IgD-negative memory B cell (primary cell): Measurements from ENCODE around the gene SH3BGRL2. TPM values are rescaled to one million over a fixed set of nuclear protein-coding genes. Genes with fewer than 3 reads are reported as not detected.
A peak's percentile ranks its signal among the peaks of the same experiment; 100 is the strongest.

Experiments
- H3K27ac Mint-ChIP-seq, 3 donors: one replicate each; pipeline ENCODE4 v1.8.0; 2020 to 2022; ENCODE audit warnings: mild to moderate bottlenecking in 3 of 3, mixed read lengths in 3 of 3, moderate library complexity in 1 of 3
- H3K27me3 Mint-ChIP-seq: one replicate; pipeline ENCODE4 v1.8.0; 2021; ENCODE audit warnings: mixed read lengths
- H3K36me3 Mint-ChIP-seq: one replicate; pipeline ENCODE4 v1.8.0; 2020; ENCODE audit warnings: mild to moderate bottlenecking, mixed read lengths
- H3K4me1 Mint-ChIP-seq, 3 donors: one replicate each; pipeline ENCODE4 v1.8.0; 2020 to 2022; ENCODE audit warnings: mixed read lengths in 3 of 3, mild to moderate bottlenecking in 1 of 3
- H3K4me3 Mint-ChIP-seq, 4 donors: one replicate each; pipeline ENCODE4 v1.8.0; 2020 to 2022; ENCODE audit warnings: mild to moderate bottlenecking in 4 of 4, mixed read lengths in 4 of 4, moderate library complexity in 3 of 4
- H3K9me3 Mint-ChIP-seq, 3 donors: one replicate each; pipeline ENCODE4 v1.8.0; 2020 to 2021; ENCODE audit warnings: mixed read lengths in 3 of 3, mild to moderate bottlenecking in 1 of 3
- polyA plus RNA-seq: library from polyadenylated mRNA; unstranded; fragments of 300-500 nt; fragmentation: Illumina TruSeq; gene quantifications from one replicate; pipeline ENCODE4 v1.2.3, GENCODE V29; 2021

SH3BGRL2 gene
- polyA plus RNA-seq, result 0.46 TPM

DNA sequence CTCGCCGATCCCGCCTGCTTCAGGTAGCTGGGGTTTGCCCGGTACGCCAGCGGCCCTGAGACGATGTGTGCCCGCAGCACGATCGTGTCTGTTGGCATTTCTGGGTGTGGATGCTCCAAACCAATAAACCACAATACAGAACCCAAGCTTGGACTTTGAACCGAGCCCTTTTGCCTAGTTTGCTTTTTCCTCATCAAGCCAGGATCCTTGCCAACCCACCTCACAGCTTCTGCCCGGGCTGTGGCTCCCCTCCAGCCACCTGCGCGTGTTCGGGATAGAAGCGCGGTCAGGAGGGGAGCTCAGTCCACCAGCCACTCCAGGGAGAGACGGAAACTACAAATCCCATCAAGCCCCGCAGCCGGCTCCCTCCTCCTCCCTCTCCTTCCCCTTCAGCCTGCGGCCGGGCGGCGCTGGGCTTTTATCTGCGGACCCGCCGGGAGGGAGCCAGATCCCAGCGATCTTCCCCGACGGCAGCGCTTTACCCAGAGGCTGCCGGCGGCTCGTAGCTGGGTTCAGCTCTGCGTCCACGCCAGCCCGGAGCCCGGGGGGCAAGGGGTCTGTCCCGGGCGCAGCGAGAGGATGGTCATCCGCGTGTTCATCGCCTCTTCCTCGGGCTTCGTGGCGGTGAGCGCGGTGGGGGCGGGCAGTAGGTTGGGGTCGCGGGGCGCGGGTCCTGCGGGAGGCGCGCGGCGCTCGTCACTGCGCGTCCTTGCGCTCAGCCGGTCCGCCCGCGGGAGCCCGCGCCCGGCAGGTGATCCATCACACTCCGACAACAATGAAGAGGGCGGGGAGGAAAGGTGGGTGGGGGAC is at the start of gene SH3BGRL2:
SH3BGRL2 (plus strand) TSS at position 447 of the 810 bp plus-strand sequence; CDS start at position 580, 133 bp downstream.
- Mint-ChIP-seq H3K9me3 (no peaks in the 10 kb centered on the region), H3K27me3 (peaks cover 25% of the 10 kb centered on the region), H3K4me1 (peaks cover 4 to 10% (median 6%) of the 10 kb centered on the region in 3 donors)

GRCh38 chr6:79584332-79584731 is 46.8 kb upstream of the SH3BGRL2 start:
- no peaks in the 10 kb centered on the region for H3K4me1 Mint-ChIP-seq
- no peaks in the 10 kb centered on the region for H3K27me3 Mint-ChIP-seq
- no peak overlapping the region for H3K27ac Mint-ChIP-seq
- no peak overlapping the region for H3K4me3 Mint-ChIP-seq
- H3K36me3 Mint-ChIP-seq, result peaks cover 2% of the 10 kb centered on the region
- peaks cover 8 to 23% (median 8%) of the 10 kb centered on the region in 3 donors for H3K9me3 Mint-ChIP-seq

More for the DNA sequence above, at the start of gene SH3BGRL2:
- Mint-ChIP-seq H3K4me3 (peak within 1 kb of the TSS in 3 of 4 donors; percentile 78 to 89 (median 84)), H3K27ac (no peak within 1 kb of the TSS), H3K36me3 (no peaks in the 10 kb centered on the region)

DNA sequence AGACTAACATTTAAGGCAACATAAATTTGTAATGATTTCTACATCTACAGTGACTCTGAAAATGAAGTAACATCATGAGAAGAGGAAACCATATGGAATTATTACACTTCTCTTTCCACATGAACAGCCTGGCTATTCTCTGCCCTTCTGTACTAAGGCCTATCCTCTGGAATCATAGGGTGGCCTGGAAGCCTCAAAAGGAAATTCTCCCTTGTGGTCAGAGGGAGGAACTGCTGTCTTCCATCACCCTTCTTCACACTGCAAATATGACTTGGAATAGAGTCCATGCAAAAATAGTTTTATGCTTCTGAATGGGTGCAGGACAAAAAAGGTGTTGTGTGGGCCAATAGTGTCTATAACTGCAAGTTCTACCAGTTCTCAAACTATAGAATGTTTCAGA is 44.6 kb upstream of the SH3BGRL2 start:
- Mint-ChIP-seq H3K36me3 (peaks cover 2% of the 10 kb centered on the region), H3K27me3 (no peaks in the 10 kb centered on the region), H3K4me1 (no peaks in the 10 kb centered on the region), H3K9me3 (peaks cover 0 to 10% (median 6%) of the 10 kb centered on the region in 3 donors), H3K4me3 (no peak overlapping the region), H3K27ac (no peak overlapping the region)

- Mint-ChIP-seq H3K4me1 (no peaks in the 10 kb centered on the region), H3K36me3 (no peaks in the 10 kb centered on the region), H3K9me3 (peaks cover 0 to 3% (median 3%) of the 10 kb centered on the region in 3 donors), H3K4me3 (no peak overlapping the region), H3K27me3 (no peaks in the 10 kb centered on the region), H3K27ac (no peak overlapping the region)
Observed at GRCh38 chr6:79589701-79590100, 41.4 kb upstream of the SH3BGRL2 start.

GRCh38 chr6:79597155-79597554 is 34.0 kb upstream of the SH3BGRL2 start:
- H3K27me3 Mint-ChIP-seq, result peaks cover 3% of the 10 kb centered on the region
- no peaks in the 10 kb centered on the region for H3K36me3 Mint-ChIP-seq
- no peak overlapping the region for H3K27ac Mint-ChIP-seq
- H3K9me3 Mint-ChIP-seq, result no peaks in the 10 kb centered on the region
- no peak overlapping the region for H3K4me3 Mint-ChIP-seq
- no peaks in the 10 kb centered on the region for H3K4me1 Mint-ChIP-seq

DNA sequence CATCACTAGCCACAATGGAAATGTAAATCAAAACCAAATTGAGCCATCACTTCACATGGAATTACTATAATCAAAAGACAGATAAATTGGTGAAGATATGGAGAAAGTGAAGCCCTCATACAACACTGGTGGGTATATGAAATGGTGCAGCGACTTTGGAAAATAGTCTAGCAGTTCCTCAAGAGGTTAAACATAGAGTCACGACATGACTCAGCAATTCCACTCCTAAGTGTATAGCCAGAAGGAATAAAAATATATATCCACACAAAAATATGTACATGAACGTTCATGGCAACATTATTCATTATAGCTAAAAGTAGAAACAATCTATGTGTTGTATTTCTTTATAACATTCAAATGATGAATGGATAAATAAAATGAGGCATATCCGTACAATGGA is 33.1 kb upstream of the SH3BGRL2 start:
- Mint-ChIP-seq H3K27me3 (peaks cover 3% of the 10 kb centered on the region), H3K9me3 (no peaks in the 10 kb centered on the region), H3K4me3 (no peak overlapping the region), H3K4me1 (no peaks in the 10 kb centered on the region), H3K27ac (no peak overlapping the region), H3K36me3 (no peaks in the 10 kb centered on the region)

DNA sequence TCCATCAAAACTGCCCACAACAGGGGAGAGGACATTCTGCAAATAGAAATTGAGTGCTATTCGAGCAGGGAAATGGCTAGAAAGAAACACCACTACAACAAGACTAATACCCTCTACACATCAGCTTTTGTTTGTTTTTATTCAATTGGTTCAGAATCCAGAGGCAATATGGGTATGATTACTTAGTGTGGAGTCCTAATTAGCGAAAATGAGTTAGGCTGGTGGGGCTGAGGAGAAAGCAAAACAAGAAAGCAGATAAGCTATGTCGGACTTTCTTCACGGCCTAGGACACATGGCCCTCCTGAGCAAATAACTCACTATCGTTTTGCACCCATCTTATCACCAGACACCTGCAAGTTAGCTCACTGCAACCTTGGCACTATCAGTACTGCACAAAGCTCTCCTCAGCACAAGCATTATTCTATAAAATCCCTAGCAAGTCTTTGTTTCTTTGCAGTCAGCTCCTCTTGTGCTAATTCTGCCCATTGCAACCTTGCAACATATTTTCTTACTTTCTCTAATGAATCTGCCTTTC is 31.3 kb upstream of the SH3BGRL2 start:
- H3K4me1 Mint-ChIP-seq, result no peaks in the 10 kb centered on the region
- H3K27me3 Mint-ChIP-seq, result peaks cover 3% of the 10 kb centered on the region
- no peaks in the 10 kb centered on the region for H3K36me3 Mint-ChIP-seq
- H3K4me3 Mint-ChIP-seq, result no peak overlapping the region
- H3K9me3 Mint-ChIP-seq, result peaks cover 0 to 2% (median 0%) of the 10 kb centered on the region in 3 donors
- no peak overlapping the region for H3K27ac Mint-ChIP-seq

GRCh38 chr6:79600313-79600712 is 30.8 kb upstream of the SH3BGRL2 start:
- Mint-ChIP-seq H3K27me3 (peaks cover 3% of the 10 kb centered on the region), H3K36me3 (no peaks in the 10 kb centered on the region), H3K9me3 (peaks cover 0 to 2% (median 0%) of the 10 kb centered on the region in 3 donors), H3K27ac (no peak overlapping the region), H3K4me1 (no peaks in the 10 kb centered on the region), H3K4me3 (no peak overlapping the region)

DNA sequence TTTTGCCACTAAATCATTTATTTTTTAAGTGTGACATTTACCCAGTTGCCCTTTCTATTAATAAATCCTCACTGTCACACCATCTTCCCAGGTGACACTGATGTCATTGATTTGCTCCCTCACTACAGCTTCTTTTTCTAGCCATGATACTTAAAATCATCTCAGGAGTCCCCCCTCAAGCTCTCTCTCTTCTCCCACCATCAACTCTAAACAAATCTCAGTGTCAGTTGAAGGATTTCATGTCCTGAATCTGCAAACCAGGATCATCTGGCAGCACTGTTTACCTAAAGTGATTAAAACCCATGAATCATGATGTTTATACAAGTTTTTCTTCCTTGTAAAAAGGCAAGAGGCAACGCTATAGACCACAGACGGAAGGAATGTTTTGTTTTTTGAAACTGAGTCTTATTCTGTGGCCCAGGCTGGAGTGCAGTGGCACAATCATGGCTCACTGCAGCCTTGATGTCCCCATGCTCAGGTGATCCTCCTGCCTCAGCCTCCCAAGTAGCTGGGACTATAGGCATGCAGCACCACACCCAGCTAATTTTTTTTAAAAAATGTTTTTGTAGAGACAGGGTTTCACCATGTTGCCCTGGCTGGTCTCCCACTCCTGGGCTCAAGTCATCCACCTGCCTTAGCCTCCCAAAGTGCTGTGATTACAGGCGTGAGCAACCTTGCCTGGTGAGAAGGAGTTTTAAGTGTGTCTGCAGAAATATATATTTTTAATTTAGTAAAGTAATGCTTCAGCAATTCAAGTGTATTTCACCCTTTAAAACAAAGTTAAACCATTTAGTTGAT is 30.1 kb upstream of the SH3BGRL2 start:
- H3K27me3 Mint-ChIP-seq, result peaks cover 3% of the 10 kb centered on the region
- peaks cover 0 to 2% (median 0%) of the 10 kb centered on the region in 3 donors for H3K9me3 Mint-ChIP-seq
- no peaks in the 10 kb centered on the region for H3K36me3 Mint-ChIP-seq
- no peaks in the 10 kb centered on the region for H3K4me1 Mint-ChIP-seq
- H3K27ac Mint-ChIP-seq, result no peak overlapping the region
- no peak overlapping the region for H3K4me3 Mint-ChIP-seq

GRCh38 chr6:79602859-79603258 is 28.3 kb upstream of the SH3BGRL2 start:
- Mint-ChIP-seq H3K4me3 (no peak overlapping the region), H3K9me3 (peaks cover 0 to 3% (median 2%) of the 10 kb centered on the region in 3 donors)

GRCh38 chr6:79604583-79605037 is 26.5 kb upstream of the SH3BGRL2 start:
- Mint-ChIP-seq H3K27ac (no peak overlapping the region), H3K27me3 (peaks cover 3% of the 10 kb centered on the region), H3K4me1 (no peaks in the 10 kb centered on the region), H3K36me3 (no peaks in the 10 kb centered on the region), H3K9me3 (peaks cover 0 to 3% (median 2%) of the 10 kb centered on the region in 3 donors), H3K4me3 (no peak overlapping the region)

More at GRCh38 chr6:79602859-79603258, 28.3 kb upstream of the SH3BGRL2 start:
- Mint-ChIP-seq H3K27me3 (peaks cover 3% of the 10 kb centered on the region), H3K4me1 (no peaks in the 10 kb centered on the region), H3K36me3 (no peaks in the 10 kb centered on the region), H3K27ac (no peak overlapping the region)

GRCh38 chr6:79605061-79605460 is 26.1 kb upstream of the SH3BGRL2 start:
- H3K4me3 Mint-ChIP-seq, result no peak overlapping the region
- peaks cover 2% of the 10 kb centered on the region for H3K27me3 Mint-ChIP-seq
- H3K36me3 Mint-ChIP-seq, result no peaks in the 10 kb centered on the region
- H3K27ac Mint-ChIP-seq, result no peak overlapping the region
- H3K4me1 Mint-ChIP-seq, result no peaks in the 10 kb centered on the region
- peaks cover 0 to 3% (median 2%) of the 10 kb centered on the region in 3 donors for H3K9me3 Mint-ChIP-seq

- Mint-ChIP-seq H3K9me3 (peaks cover 0 to 3% (median 2%) of the 10 kb centered on the region in 3 donors), H3K36me3 (no peaks in the 10 kb centered on the region), H3K27me3 (no peaks in the 10 kb centered on the region), H3K4me3 (no peak overlapping the region), H3K27ac (no peak overlapping the region), H3K4me1 (no peaks in the 10 kb centered on the region)
Observed at GRCh38 chr6:79605968-79606764, 25.0 kb upstream of the SH3BGRL2 start.

DNA sequence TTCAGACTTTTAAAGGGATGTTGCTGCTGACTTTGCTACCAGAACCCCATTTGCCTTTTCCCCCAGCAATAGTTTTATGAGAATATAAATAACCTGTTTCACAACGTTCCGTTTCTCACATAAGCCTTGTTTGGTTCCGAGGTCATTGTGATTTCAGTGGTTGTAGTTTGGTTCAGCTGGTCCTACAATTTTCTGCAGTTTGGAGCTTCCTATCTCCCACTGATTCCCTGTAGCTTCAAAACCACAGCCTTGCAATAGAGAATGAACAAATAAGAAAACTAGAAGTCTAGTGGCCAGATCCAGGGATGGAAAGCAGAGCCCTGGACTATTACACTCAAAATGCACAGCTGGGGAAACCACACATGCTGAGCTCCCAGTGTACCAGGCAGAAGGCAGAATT is 24.1 kb upstream of the SH3BGRL2 start:
- H3K36me3 Mint-ChIP-seq, result no peaks in the 10 kb centered on the region
- H3K4me1 Mint-ChIP-seq, result no peaks in the 10 kb centered on the region
- H3K4me3 Mint-ChIP-seq, result no peak overlapping the region
- H3K27me3 Mint-ChIP-seq, result no peaks in the 10 kb centered on the region
- H3K27ac Mint-ChIP-seq, result no peak overlapping the region
- peaks cover 0 to 3% (median 2%) of the 10 kb centered on the region in 3 donors for H3K9me3 Mint-ChIP-seq
